Activated naive CD4-positive, alpha-beta T cell treated with Interleukin-2 at 50 U/mL for 16 hours (primary cell): ENCODE measurements around the gene AEBP2.

Source experiments
- DNase-seq: peaks from one replicate; pipeline ENCODE4 v3.0.0-alpha.2; 2020

Gene AEBP2

DNA sequence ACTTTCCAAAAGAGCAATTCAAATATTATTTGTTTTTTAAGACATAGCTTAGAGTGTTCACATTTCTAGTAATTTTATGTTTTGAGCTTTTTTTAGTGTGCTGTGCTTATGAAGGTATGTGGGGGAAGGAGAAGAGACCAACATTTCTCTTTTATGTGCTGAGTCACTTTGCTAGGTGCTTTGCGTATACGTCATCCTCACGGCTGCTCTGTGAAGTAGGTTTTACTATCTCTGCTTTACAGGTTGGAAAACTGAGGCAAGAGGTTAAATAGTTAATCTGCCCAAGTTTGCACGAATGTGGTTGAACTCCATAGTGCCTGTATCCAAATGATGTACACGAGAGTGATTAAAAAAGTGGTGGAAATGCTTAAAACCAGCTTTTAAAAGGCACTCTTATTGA, 75.9 kb downstream of the AEBP2 start:
- DNase-seq, result no peak

DNA sequence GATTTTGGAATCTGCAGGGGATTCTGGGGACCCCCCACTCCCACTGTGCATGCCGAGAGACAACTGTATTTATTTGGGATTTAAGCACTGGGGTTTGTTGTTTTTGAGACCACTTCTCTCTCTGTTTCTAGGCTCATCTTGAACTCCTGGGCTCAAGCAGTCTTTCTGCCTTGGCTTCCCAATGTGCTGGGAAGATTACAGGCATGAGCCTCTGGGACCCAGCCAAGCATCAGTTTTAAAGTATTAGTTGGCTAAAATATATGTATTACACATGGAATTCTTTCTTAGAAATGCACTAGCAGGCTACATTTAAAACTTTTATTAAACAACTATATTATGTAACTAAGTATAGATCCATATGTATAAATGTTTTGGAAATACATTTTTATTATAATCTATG, 78.3 kb downstream of the AEBP2 start:
- DNase-seq, result no peak

- DNase-seq, result no peak
Measured at GRCh38 chr12:19518209-19518608, 78.9 kb downstream of the AEBP2 start.

DNA sequence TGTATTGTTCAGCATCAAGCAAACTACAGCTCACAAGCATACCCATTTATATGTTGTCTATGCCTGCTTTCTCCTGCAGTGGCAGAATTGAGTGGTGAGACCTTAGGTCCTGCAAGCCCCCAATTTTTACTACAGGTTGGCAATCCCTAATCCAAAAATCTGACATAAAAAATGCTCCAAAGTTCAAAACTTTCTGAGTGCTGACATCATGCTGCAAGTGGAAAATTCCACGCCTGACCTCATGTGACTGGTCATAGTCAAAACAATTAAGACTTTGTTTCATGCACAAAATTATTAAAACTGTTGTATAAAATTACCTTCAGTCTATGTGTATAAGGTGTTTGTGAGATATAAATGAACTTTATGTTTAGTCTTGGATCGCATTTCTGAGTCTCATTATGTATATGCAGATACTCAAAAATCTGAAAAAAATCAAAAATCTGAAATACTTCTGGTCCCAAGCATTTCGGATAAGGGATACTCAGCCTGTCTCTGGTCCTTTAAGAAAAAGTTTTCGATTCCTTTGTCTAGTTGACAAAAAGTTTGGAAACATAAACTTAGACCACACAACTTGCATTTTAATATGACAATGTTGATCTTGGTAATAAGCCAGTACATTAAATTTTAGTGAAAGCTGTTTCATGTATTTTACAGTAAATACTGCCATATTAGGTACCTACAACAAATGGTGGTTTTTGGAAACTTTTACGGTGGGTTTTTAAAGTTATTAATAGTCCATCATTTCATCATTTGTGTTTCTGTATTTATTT, 81.5 kb downstream of the AEBP2 start:
- no peak for DNase-seq

- no peak for DNase-seq
Measured at GRCh38 chr12:19525274-19525673, 86.0 kb downstream of the AEBP2 start.

GRCh38 chr12:19527866-19528265, 88.6 kb downstream of the AEBP2 start:
- DNase-seq, result no peak

GRCh38 chr12:19528750-19529149, 89.5 kb downstream of the AEBP2 start:
- DNase-seq, result no peak

DNA sequence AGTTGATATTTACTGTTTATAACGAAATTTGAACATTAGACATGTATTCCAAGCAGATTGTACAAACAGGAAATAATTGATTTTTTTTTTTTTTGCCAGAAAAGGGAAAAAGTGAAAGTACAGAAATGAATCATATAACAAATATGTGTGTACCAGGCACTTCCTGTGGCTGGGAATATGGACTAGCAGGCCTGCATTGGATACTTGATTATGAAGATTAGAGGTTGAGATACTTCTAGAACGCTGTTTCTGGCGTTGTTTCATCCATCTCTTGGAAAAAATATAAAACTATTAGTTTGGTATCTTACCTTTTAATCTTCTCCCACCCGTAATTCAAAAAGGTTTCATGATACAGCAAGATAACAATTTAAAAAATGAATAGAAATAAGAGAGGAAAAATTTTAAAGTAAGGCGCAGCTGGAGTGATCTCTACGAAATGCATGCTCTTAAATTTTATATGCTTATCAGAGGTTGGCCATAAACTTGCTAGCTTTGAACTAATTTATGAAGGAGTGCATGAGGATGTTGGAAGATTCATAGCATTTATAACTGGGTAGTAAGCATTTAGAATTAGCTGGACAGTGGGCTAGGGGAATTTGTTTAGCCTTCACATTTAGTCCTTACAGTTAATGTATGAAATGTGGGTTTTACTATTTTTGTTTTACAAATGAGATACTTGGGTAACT, 90.8 kb downstream of the AEBP2 start:
- no peak for DNase-seq

GRCh38 chr12:19530637-19531023, 91.3 kb downstream of the AEBP2 start:
- DNase-seq, result no peak

GRCh38 chr12:19533567-19533966, 94.3 kb downstream of the AEBP2 start:
- no peak for DNase-seq

- DNase-seq, result no peak
Measured at GRCh38 chr12:19539071-19539470, 99.8 kb downstream of the AEBP2 start.

DNA sequence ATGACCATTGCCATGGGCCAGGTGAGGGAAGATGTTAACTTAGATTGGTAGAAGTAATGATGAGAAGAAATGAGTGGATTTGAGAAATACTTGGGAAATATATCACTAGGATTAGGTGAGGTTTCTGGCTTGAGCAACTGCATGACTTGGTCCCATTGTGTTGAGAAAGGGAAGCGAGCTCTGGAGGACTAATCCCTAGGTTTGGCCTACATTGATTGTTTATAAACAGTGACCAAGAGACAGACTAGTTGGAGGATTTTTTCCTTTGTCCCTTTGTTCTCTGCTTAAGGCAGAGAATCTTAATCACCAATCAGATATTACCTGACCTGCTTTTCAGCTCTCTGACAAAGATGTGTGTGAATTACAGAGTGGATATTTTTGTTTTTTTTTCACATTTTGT, 100.5 kb downstream of the AEBP2 start:
- no peak for DNase-seq

DNA sequence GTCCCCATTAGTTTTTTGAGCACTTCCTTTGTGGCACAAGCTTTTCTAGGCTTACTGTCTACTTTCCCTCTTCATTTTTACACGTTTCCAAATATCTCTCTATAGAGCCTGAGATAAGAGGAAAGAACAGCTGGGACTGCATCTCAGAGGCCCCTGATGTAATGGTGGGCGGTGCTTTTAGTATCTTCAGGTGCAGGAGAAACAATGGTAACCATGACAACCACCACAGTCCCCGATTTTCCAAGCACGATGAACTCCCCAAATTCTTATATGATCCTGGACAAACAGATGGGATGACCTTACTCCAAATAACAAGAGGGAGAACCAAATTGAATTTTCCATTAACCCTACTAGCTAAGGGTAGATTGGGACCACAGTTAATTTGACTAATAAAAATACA, 103.3 kb downstream of the AEBP2 start:
- DNase-seq, result no peak

DNA sequence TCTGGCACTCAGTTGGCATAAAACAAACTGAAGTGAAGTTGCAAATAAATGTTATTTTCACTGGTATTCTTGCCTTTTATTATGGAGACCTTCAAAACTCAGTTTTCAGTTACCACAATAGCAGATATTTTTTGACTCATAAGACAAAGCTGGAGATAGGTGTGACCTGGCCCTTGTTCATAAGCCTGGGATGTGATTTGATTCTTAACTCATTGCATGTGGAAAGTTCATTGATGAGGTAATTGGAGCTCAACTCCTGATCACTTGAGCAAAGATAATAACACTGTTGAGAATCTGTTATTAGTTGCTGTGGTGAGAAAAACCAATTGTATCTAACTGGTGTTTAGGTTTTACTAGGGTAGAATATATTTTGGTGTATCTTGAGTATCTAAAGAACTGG, 105.1 kb downstream of the AEBP2 start:
- no peak for DNase-seq

- no peak for DNase-seq
Measured at GRCh38 chr12:19545301-19545700, 106.0 kb downstream of the AEBP2 start.

- DNase-seq, result no peak
Measured at GRCh38 chr12:19546027-19546426, 106.7 kb downstream of the AEBP2 start.

GRCh38 chr12:19546611-19547162, 107.4 kb downstream of the AEBP2 start:
- no peak for DNase-seq

DNA sequence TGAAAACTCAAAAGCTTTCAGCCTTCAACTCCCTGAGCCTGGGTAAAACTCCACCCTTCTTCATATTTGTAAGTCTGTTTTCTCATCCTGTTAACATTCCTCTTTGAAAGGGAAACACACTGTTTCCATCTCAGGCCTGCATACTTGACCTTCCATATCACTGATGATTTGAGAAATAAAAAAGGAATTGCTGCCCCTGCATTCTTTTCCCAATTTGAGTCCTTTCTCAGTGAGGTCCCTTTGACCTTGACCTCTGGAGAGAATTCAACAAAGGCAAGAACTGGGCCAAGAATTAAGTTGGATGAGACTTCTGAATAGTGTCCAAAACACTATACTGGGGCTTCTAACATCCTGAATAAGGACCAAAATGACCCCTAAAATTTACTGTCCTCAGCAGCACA, 108.0 kb downstream of the AEBP2 start:
- no peak for DNase-seq

- no peak for DNase-seq
Measured at GRCh38 chr12:19548834-19549233, 109.5 kb downstream of the AEBP2 start.

- DNase-seq, result no peak
Measured at GRCh38 chr12:19550626-19551025, 111.3 kb downstream of the AEBP2 start.

GRCh38 chr12:19552441-19553097, 113.3 kb downstream of the AEBP2 start:
- DNase-seq, result peak; percentile 31

- no peak for DNase-seq
Measured at GRCh38 chr12:19553175-19553574, 113.9 kb downstream of the AEBP2 start.

GRCh38 chr12:19561411-19561961, 122.2 kb downstream of the AEBP2 start:
- no peak for DNase-seq
